DOHH2 (cell line): ENCODE data around the gene PRDM10.
A peak's percentile ranks its signal among the peaks of the same experiment; 100 is the strongest.

Experiments
- H3F3A ChIP-seq: fragments of 200-600 bp; sonication (generic), shearing (Covaris generic); 2 replicates; pipeline ENCODE4 v1.6.0; 2016; ENCODE audit warnings: antibody characterized with exemption, mild to moderate bottlenecking; ENCODE audit not compliant: control insufficient read depth, insufficient read depth
- H3K27ac ChIP-seq: fragments of 200-600 bp; sonication (generic); 2 replicates; pipeline ENCODE4 v1.5.1; 2014; ENCODE audit warnings: low read depth, mild to moderate bottlenecking, low read length, moderate library complexity
- H3K27me3 ChIP-seq: fragments of 200-600 bp; sonication (generic); 2 replicates; pipeline ENCODE4 v1.6.1; 2014; ENCODE audit warnings: mild to moderate bottlenecking, low read length, mixed read lengths; ENCODE audit not compliant: control insufficient read depth
- H3K36me3 ChIP-seq: fragments of 200-600 bp; sonication (generic); 2 replicates; pipeline ENCODE4 v1.6.1; 2014; ENCODE audit warnings: mild to moderate bottlenecking, low read length, moderate library complexity, mixed read lengths; ENCODE audit not compliant: control insufficient read depth
- H3K4me1 ChIP-seq: fragments of 200-600 bp; sonication (generic); 2 replicates; pipeline ENCODE4 v1.6.1; 2014; ENCODE audit warnings: mild to moderate bottlenecking, low read length, mixed read lengths; ENCODE audit not compliant: control insufficient read depth
- H3K4me2 ChIP-seq: fragments of 200-600 bp; sonication (generic); 2 replicates; pipeline ENCODE4 v1.6.0; 2014; ENCODE audit warnings: mild to moderate bottlenecking, low read length, moderate library complexity
- H3K4me3 ChIP-seq: fragments of 200-600 bp; sonication (generic); 2 replicates; pipeline ENCODE4 v1.5.1; 2014; ENCODE audit warnings: mild to moderate bottlenecking, low read length, mixed read lengths
- H3K79me2 ChIP-seq: fragments of 200-600 bp; sonication (generic); 2 replicates; pipeline ENCODE4 v1.6.1; 2014; ENCODE audit warnings: mild to moderate bottlenecking, low read length, mixed read lengths; ENCODE audit not compliant: control insufficient read depth
- H3K9me2 ChIP-seq: fragments of 200-600 bp; sonication (generic); replicated peaks from 2 replicates; pipeline ENCODE4 v1.6.1; 2014; ENCODE audit warnings: mild to moderate bottlenecking, low read length, mixed read lengths; ENCODE audit not compliant: control insufficient read depth
- H3K9me3 ChIP-seq: fragments of 200-600 bp; sonication (generic); 2 replicates; pipeline ENCODE4 v1.6.1; 2014; ENCODE audit warnings: antibody characterized with exemption, low read length, mixed read lengths; ENCODE audit not compliant: control insufficient read depth, insufficient read depth
- H4K20me1 ChIP-seq: fragments of 200-600 bp; sonication (generic); 2 replicates; pipeline ENCODE4 v1.6.0; 2014; ENCODE audit warnings: low read depth, mild to moderate bottlenecking, antibody characterized with exemption, low read length, moderate library complexity; ENCODE audit not compliant: control insufficient read depth, insufficient read depth
- EZH2phosphoT487 ChIP-seq: fragments of 200-600 bp; sonication (generic); IDR thresholded peaks from 2 replicates; pipeline ENCODE4 v1.6.1; 2017; ENCODE audit warnings: borderline replicate concordance, mild to moderate bottlenecking, antibody characterized with exemption, low read length, moderate library complexity, mixed read lengths
- TF ChIP-seq, protein P1 (sequence below): fragments of 200-600 bp; sonication (generic); IDR thresholded peaks from one replicate; pipeline ENCODE4 v1.5.1; 2014; ENCODE audit warnings: antibody characterized with exemption, mild to moderate bottlenecking, low read depth, low read length; ENCODE audit not compliant: poor library complexity, severe bottlenecking

PRDM10 gene

GRCh38 chr11:130002352-130002845, at the start of gene PRDM10:
Gene PRDM10 (minus strand): TSS chr11:130002835. CDS start chr11:129960964, 41,871 bp downstream.
- Histone ChIP-seq H3K27me3 (no peaks in the 10 kb centered on the region), H3K27ac (peak within 1 kb of the TSS; percentile 95), H3F3A (peaks cover 23% of the 10 kb centered on the region), H3K9me3 (no peaks in the 10 kb centered on the region), H3K36me3 (peaks cover 20% of the 10 kb centered on the region), H3K4me1 (peaks cover 63% of the 10 kb centered on the region), H3K4me3 (peak within 1 kb of the TSS; percentile 93), H4K20me1 (no peaks in the 10 kb centered on the region), H3K4me2 (peak within 1 kb of the TSS; percentile 89), H3K9me2 (no peaks in the 10 kb centered on the region), H3K79me2 (peaks cover 45% of the 10 kb centered on the region)
- no peak for TF ChIP-seq EZH2phosphoT487
- TF ChIP-seq, protein P1, sequence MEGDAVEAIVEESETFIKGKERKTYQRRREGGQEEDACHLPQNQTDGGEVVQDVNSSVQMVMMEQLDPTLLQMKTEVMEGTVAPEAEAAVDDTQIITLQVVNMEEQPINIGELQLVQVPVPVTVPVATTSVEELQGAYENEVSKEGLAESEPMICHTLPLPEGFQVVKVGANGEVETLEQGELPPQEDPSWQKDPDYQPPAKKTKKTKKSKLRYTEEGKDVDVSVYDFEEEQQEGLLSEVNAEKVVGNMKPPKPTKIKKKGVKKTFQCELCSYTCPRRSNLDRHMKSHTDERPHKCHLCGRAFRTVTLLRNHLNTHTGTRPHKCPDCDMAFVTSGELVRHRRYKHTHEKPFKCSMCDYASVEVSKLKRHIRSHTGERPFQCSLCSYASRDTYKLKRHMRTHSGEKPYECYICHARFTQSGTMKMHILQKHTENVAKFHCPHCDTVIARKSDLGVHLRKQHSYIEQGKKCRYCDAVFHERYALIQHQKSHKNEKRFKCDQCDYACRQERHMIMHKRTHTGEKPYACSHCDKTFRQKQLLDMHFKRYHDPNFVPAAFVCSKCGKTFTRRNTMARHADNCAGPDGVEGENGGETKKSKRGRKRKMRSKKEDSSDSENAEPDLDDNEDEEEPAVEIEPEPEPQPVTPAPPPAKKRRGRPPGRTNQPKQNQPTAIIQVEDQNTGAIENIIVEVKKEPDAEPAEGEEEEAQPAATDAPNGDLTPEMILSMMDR = no peak

GRCh38 chr11:130051082-130051481, 48.4 kb upstream of the PRDM10 start:
- Histone ChIP-seq H3K4me2 (no peak overlapping the region), H3K36me3 (no peaks in the 10 kb centered on the region), H3K4me1 (no peaks in the 10 kb centered on the region), H3K27ac (no peak overlapping the region), H3K27me3 (no peaks in the 10 kb centered on the region), H4K20me1 (no peaks in the 10 kb centered on the region), H3K9me3 (no peaks in the 10 kb centered on the region), H3K79me2 (no peaks in the 10 kb centered on the region), H3K9me2 (no peaks in the 10 kb centered on the region), H3K4me3 (no peak overlapping the region), H3F3A (no peaks in the 10 kb centered on the region)
- TF ChIP-seq EZH2phosphoT487 = no peak
- TF ChIP-seq, protein P1 = no peak

- Histone ChIP-seq H3K4me1 (no peaks in the 10 kb centered on the region), H3K4me2 (no peak overlapping the region), H3K36me3 (no peaks in the 10 kb centered on the region), H3K9me3 (no peaks in the 10 kb centered on the region), H3K79me2 (no peaks in the 10 kb centered on the region), H3F3A (no peaks in the 10 kb centered on the region), H4K20me1 (no peaks in the 10 kb centered on the region), H3K9me2 (no peaks in the 10 kb centered on the region), H3K4me3 (no peak overlapping the region), H3K27ac (no peak overlapping the region), H3K27me3 (no peaks in the 10 kb centered on the region)
- TF ChIP-seq EZH2phosphoT487 = no peak
- TF ChIP-seq, protein P1 = no peak
These were observed 47.6 kb upstream of the PRDM10 start for GRCh38 chr11:130050257-130050656.
